HepG2 (cell line): ENCODE data around the gene GNA15. TPM values are rescaled to one million over a fixed set of nuclear protein-coding genes. Genes with fewer than 3 reads are reported as not detected.

Experiments
- ATAC-seq: fragments of 200-7000 bp; cut with Tn5 transposase; 3 replicates; pipeline ENCODE4 v1.9.1; 2020; ENCODE audit warnings: mild to moderate bottlenecking, moderate library complexity
- BruUV-seq: library from RNA; stranded (reverse); fragments of 400-500 nt; replicated peaks from 2 replicates; lab custom pipeline; 2021; lab: Mats Ljungman, UMichigan
- CTCF ChIA-PET: fragments of 300-600 bp; formaldehyde crosslinking; extraction: SDS; loops from one replicate; lab custom pipeline; 2021; ENCODE audit warnings: low total read pairs, inconsistent platforms, low intra/inter-chr PET ratio; lab: Yijun Ruan, JAX
- POLR2A ChIA-PET: fragments of 350-600 bp; sonication (Branson Sonifier 250); formaldehyde crosslinking; loops from one replicate; lab custom pipeline; 2020; ENCODE audit warnings: antibody characterized with exemption, inconsistent platforms; lab: Yijun Ruan, JAX
- DNase-seq: peaks from one replicate; pipeline ENCODE4 v3.0.0-alpha.2; 2015; ENCODE audit warnings: low spot score
- FAIRE-seq: peaks from 3 replicates; lab custom pipeline; 2011; peaks lifted over from hg19 to GRCh38; lab: Jason Lieb, UNC
- H2AFZ ChIP-seq: one replicate; pipeline ENCODE4 v1.6.1; 2011; ENCODE audit warnings: low read length, inconsistent platforms
- H3K27ac ChIP-seq: fragments of 300-600 bp; 3 replicates; pipeline ENCODE4 v1.8.0; 2011; ENCODE audit warnings: mixed run types, mild to moderate bottlenecking, mixed read lengths, low read length, inconsistent platforms; ENCODE audit not compliant: insufficient read depth; ENCODE audit errors: extremely low read length
- H3K27me3 ChIP-seq, 2 experiments: fragments of 200-600 bp in 1 of 2; 2 replicates in 1 of 2; 3 replicates in 1 of 2; pipeline versions ENCODE4 v1.6.0 to v1.8.0; 2011; ENCODE audit warnings: low read length in 2 of 2, mild to moderate bottlenecking in 2 of 2, moderate library complexity in 2 of 2, inconsistent platforms in 1 of 2; ENCODE audit not compliant: insufficient read depth in 2 of 2, control insufficient read depth in 1 of 2
- H3K36me3 ChIP-seq, 2 experiments: fragments of 200-600 bp in 1 of 2; replicated peaks in 1 of 2; 2 replicates in 1 of 2; 3 replicates in 1 of 2; pipeline versions ENCODE4 v1.5.1 to v1.8.0; 2011; ENCODE audit warnings: low read length in 2 of 2, inconsistent platforms in 1 of 2; ENCODE audit not compliant: insufficient read depth in 2 of 2, control insufficient read depth in 1 of 2
- H3K4me1 ChIP-seq: 2 replicates; pipeline ENCODE4 v1.5.1; 2012; ENCODE audit warnings: low read length, inconsistent platforms; ENCODE audit not compliant: insufficient read depth
- H3K4me2 ChIP-seq: 2 replicates; pipeline ENCODE4 v1.6.0; 2011; ENCODE audit warnings: low read depth, low read length, inconsistent platforms
- H3K4me3 ChIP-seq, 3 experiments: fragments of 200-600 bp in 1 of 3; sonication (generic), shearing (Covaris generic) in 1 of 3; replicated peaks in 1 of 3; 2 replicates each; pipeline ENCODE4 v1.5.1; 2011 to 2016; ENCODE audit warnings: low read length in 3 of 3, inconsistent platforms in 2 of 3, low read depth in 2 of 3, mild to moderate bottlenecking in 2 of 3, control low read depth in 1 of 3, mixed read lengths in 1 of 3; ENCODE audit not compliant: insufficient read depth in 1 of 3
- H3K79me2 ChIP-seq: one replicate; pipeline ENCODE4 v1.6.1; 2011; ENCODE audit warnings: low read length, inconsistent platforms; ENCODE audit not compliant: insufficient read depth
- H3K9ac ChIP-seq: 2 replicates; pipeline ENCODE4 v1.6.0; 2011; ENCODE audit warnings: mild to moderate bottlenecking, low read depth, low read length, inconsistent platforms; ENCODE audit not compliant: insufficient read depth
- H3K9me3 ChIP-seq: 2 replicates; pipeline ENCODE4 v1.5.1; 2012; ENCODE audit warnings: mild to moderate bottlenecking, low read length
- H4K20me1 ChIP-seq: 2 replicates; pipeline ENCODE4 v1.6.0; 2011; ENCODE audit warnings: inconsistent platforms, mild to moderate bottlenecking, low read length, moderate library complexity; ENCODE audit not compliant: insufficient read depth
- ATF4 ChIP-seq, 2 experiments: fragments of 450-650 bp in 1 of 2; sonication (generic) in 1 of 2; formaldehyde crosslinking; IDR thresholded peaks; 2 replicates each; pipeline versions ENCODE4 v1.5.0 to v1.8.0; 2020 to 2022; ENCODE audit warnings: mild to moderate bottlenecking in 1 of 2, missing genetic modification reagents in 1 of 2
- MNT ChIP-seq: fragments of 450-650 bp; IDR thresholded peaks from 2 replicates; pipeline ENCODE4 v1.6.1; 2016
- SOX6 ChIP-seq, 2 experiments: fragments of 450-650 bp in 1 of 2; sonication (generic) in 1 of 2; formaldehyde crosslinking in 1 of 2; IDR thresholded peaks; 2 replicates each; pipeline versions ENCODE4 v1.4.0 to v1.6.1; 2017 to 2020; ENCODE audit warnings: antibody characterized with exemption in 1 of 2, mild to moderate bottlenecking in 1 of 2, missing genetic modification reagents in 1 of 2
- SP140L ChIP-seq: sonication (generic); formaldehyde crosslinking; IDR thresholded peaks from 2 replicates; pipeline ENCODE4 v1.4.0; 2020; ENCODE audit warnings: missing genetic modification reagents, borderline replicate concordance
- ZFP90 ChIP-seq: sonication (generic); formaldehyde crosslinking; IDR thresholded peaks from 2 replicates; pipeline ENCODE4 v1.8.0; 2022; ENCODE audit warnings: missing genetic modification reagents, mild to moderate bottlenecking, inconsistent platforms, borderline replicate concordance
- ZNF646 ChIP-seq: sonication (generic); formaldehyde crosslinking; IDR thresholded peaks from 2 replicates; pipeline ENCODE4 v1.9.0; 2021; ENCODE audit warnings: mild to moderate bottlenecking, missing genetic modification reagents
- WGBS: methylation state at CpG from one replicate; pipeline ENCODE4 v1.1.6; 2017; ENCODE audit warnings: low lambda C conversion rate; 5-methylcytosine and 5-hydroxymethylcytosine counted together
- in situ Hi-C: cut with HindIII; loops from 2 replicates; pipeline ENCODE4 v1.10.0; 2017; ENCODE audit warnings: low pct_unique_long_range_greater_than_20kb; ENCODE audit not compliant: extremely low pct_ligation_motif_present
- intact Hi-C: fragments of 100-400 bp; cut with micrococcal nuclease; formaldehyde crosslinking; loops from one replicate; pipeline ENCODE4 v1.10.0; 2022; ENCODE audit not compliant: unreplicated experiment
- polyA plus RNA-seq, 8 experiments: library from polyadenylated mRNA; depleted of rRNA in 3 of 8; stranded (reverse) in 7 of 8; unstranded in 1 of 8; fragments of >200 nt; fragmentation: Illumina TruSeq in 4 of 8; extraction: Trizol in 4 of 8; gene quantifications; 2 replicates each; pipeline versions ENCODE4 v1.2.1 to v1.2.3, GENCODE V29; 2011 to 2016; ENCODE audit warnings: low read depth in 4 of 8, missing spikeins in 1 of 8, mixed read lengths in 1 of 8; ENCODE audit not compliant: insufficient read depth in 1 of 8
- total RNA-seq, 5 experiments: library from RNA; depleted of rRNA; stranded (reverse); fragments of >200 nt; fragmentation: Illumina TruSeq; extraction: Trizol; gene quantifications; 2 replicates each; pipeline ENCODE4 v1.2.3, GENCODE V29; 2016; ENCODE audit warnings: low read depth in 1 of 5

GNA15 gene
- total and polyA plus RNA-seq, 2 of the 13 experiments (the other 11 are each of a cell fraction or from before 2014, with no cell fraction given) = not detected

GRCh38 chr19:3149089-3149488 lies 13.3 kb downstream of the GNA15 start:
- 52% methylated on average over 3 of the region's 6 CpGs for WGBS
- no TSS peak for BruUV-seq
- FAIRE-seq = no peak

More at GRCh38 chr19:3149089-3149488, 13.3 kb downstream of the GNA15 start:
- no peaks in the 10 kb centered on the region for H3K36me3 ChIP-seq
- H3K9ac ChIP-seq = no peak overlapping the region
- H4K20me1 ChIP-seq = no peaks in the 10 kb centered on the region
- no peak overlapping the region for H2AFZ ChIP-seq
- no peak for DNase-seq
- H3K27ac ChIP-seq = no peak overlapping the region
- ATAC-seq = no peak
- no peak overlapping the region for H3K4me2 ChIP-seq
- no peak overlapping the region for H3K4me3 ChIP-seq
- POLR2A ChIA-PET = no interaction called here
- H3K79me2 ChIP-seq = no peaks in the 10 kb centered on the region
- CTCF ChIA-PET = no interaction called here
- H3K4me1 ChIP-seq = no peaks in the 10 kb centered on the region
- intact Hi-C loops (no loop called here), in situ Hi-C loops (no loop called here)
- no peaks in the 10 kb centered on the region for H3K9me3 ChIP-seq
- TF ChIP-seq SOX6 (IDR thresholded peaks at IDR 0.05) = no peak
- no peak for TF ChIP-seq SOX6 (CRISPR knock-in tag; IDR thresholded peaks at IDR 0.05)
- no peak for TF ChIP-seq ATF4 (CRISPR knock-in tag; IDR thresholded peaks at IDR 0.05)
- TF ChIP-seq SP140L (CRISPR knock-in tag) = no peak
- peak; percentile 77; the same call in 1 of the 2 replicates for TF ChIP-seq ZNF646 (CRISPR knock-in tag)
- peak; percentile 96 for TF ChIP-seq MNT
- TF ChIP-seq ZFP90 (CRISPR knock-in tag) = no peak
- peaks cover 5 to 12% of the 10 kb centered on the region in 2 experiments; a peak in 3 of 5 replicates for H3K27me3 ChIP-seq
